ENCODE data around the gene ZXDC.

ZXDC gene

GRCh38 chr3:126452213-126452612 is 23.5 kb downstream of the ZXDC start:
- no peak for DNase-seq (ENCODE audit: low read depth in 2 of 2)

DNA sequence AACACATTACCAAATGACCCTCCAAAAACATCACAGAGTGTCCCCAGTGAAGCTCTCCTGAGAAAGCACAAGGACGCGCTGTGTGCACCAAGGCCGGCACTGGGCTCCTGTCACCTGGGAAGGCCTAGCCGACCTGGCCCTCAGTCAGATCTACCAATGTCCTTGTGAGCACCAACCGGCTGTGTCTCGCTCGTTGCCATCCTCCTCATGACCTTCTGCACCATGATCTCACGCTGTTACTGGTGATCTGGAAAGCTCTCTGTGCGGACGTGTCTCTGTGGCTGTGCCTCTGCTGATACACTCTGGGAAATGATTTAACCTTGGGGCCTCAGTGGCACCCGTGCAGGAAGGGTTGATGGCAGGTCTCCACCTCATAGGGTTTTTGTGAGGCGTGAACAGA is 24.2 kb downstream of the ZXDC start:
- no peak for DNase-seq (ENCODE audit: low read depth in 2 of 2)

DNA sequence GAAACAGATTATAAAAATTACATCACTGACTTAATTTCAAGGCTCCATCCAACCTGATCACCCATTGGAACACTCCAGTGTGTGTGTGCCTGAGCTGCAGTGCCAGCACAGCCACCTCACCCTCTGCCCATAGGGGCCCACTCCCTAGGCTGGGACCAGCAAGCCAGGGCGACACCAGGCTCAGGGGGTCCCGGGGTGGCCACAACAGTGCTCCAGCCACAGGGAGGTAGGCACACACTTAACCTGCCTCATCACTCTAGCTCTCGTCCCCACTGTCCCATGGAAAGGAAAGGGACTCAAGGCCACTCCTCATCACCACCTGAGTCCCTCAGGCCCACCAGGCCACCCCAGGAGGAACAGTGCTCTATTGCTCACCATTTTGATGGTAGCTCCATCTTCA is 24.9 kb downstream of the ZXDC start:
- no peak for DNase-seq (ENCODE audit: low read depth in 2 of 2)

DNA sequence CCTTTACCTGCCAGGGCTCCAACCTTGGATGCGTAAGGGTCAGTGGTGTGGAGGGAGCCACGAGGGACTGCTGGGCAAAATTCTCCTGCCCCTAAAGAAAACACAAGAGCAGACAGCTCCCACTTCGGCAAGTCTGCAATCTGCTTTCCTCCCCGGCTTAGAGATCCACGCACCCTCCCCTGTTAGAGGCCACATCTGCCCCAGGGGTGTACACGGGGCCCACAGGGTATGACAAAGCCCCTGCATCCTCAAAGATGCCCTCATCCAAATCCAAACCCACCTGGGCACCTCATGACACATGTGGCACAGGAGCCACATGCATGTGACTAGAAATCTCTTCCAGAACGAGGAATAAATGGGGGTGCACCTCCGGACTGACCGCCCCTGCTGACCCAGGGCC is 25.5 kb downstream of the ZXDC start:
- DNase-seq (ENCODE audit: low read depth in 2 of 2), result no peak

- no peak for DNase-seq (ENCODE audit: low read depth in 2 of 2)
Measured at GRCh38 chr3:126449621-126450051, 26.1 kb downstream of the ZXDC start.

- DNase-seq (ENCODE audit: low read depth in 2 of 2), result no peak
Measured at GRCh38 chr3:126448893-126449180, 26.9 kb downstream of the ZXDC start.

- DNase-seq (ENCODE audit: low read depth in 2 of 2), result no peak
Measured at GRCh38 chr3:126448136-126448892, 27.4 kb downstream of the ZXDC start.

- DNase-seq (ENCODE audit: low read depth in 2 of 2), result no peak
Measured at GRCh38 chr3:126447456-126448106, 28.1 kb downstream of the ZXDC start.

- DNase-seq (ENCODE audit: low read depth in 2 of 2), result no peak
Measured at GRCh38 chr3:126446791-126447190, 28.9 kb downstream of the ZXDC start.

DNA sequence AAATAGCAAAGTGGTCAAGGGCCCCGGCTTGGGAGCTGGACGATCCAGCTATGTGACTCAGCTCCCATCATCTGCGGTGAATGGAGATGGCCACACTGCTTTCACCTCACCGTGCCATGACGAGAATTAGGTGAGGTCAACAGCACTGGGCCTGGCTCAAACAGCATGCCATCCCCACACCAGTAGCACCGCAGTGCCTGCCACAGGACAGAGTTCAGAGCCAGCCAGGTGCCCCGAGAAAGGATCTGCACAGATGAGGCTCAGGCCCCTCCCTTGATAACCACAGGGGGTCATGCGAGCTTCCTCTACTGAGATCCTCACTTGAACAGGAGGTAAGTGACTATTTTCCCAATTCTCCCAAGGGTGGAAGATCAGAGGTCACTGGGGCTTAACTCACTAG is 29.4 kb downstream of the ZXDC start:
- no peak for DNase-seq (ENCODE audit: low read depth in 2 of 2)

DNA sequence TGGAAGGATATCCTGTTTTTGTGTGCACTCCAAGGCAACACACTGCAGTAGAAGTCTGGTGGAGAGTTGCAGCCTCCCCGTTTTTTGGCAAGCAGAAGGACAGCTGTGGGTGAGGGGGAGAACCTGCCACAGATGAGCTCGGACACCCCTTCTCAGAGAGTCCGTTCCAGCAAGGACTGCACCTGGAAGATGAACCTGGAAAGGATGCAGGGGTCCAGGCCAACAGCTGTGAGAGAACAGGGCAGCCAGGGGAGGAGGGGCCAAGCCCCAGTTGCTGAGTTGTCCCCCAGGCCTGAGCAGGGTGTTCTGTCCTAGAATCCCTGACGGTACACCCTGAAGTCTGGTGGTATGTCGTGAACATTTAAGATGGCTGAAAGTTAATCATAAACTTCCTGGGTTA is 30.2 kb downstream of the ZXDC start:
- no peak for DNase-seq (ENCODE audit: low read depth in 2 of 2)

GRCh38 chr3:126442856-126443242 is 32.8 kb downstream of the ZXDC start:
- no peak for DNase-seq (ENCODE audit: low read depth in 2 of 2)

DNA sequence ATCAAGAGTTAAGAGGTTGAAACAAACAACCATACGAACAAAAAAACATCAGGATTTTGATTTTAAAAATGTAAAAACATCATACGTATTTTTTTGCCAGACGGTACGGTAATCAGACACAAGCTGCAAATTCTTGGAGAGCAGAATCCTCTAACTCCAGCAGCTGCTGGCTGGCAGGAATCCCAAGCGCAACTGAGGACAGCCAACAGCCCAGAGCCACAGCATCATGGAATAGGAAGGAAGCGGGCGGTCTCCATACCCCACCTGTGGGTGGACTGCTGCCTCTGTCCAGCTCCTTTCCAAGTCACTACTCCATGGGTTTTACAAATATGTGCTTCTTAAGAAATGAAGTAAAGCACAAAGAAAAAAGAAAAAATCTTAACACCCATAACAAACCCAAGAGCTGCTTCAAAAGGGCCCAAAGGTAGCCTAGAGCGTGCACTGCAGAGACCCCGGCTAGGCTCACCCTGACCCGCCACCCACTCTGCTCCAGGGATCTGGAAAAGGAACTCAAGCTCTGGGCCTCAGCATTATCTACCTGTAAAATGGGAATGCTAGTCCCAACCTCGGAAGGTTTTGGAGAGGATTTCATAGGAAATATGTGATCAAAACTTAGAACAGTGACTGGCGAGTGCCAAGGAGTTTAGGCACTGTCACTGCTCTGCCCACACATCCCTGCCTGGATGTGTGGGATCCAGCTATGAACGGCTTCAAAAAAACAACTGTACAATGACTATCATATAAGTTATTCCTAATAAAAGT is 33.4 kb downstream of the ZXDC start:
- DNase-seq (ENCODE audit: low read depth in 2 of 2), result no peak

- no peak for DNase-seq (ENCODE audit: low read depth in 2 of 2)
Measured at GRCh38 chr3:126441256-126441880, 34.3 kb downstream of the ZXDC start.

GRCh38 chr3:126440709-126440995 is 35.0 kb downstream of the ZXDC start:
- no peak for DNase-seq (ENCODE audit: low read depth in 2 of 2)

- DNase-seq (ENCODE audit: low read depth in 2 of 2), result no peak
Measured at GRCh38 chr3:126439968-126440708, 35.6 kb downstream of the ZXDC start.

DNA sequence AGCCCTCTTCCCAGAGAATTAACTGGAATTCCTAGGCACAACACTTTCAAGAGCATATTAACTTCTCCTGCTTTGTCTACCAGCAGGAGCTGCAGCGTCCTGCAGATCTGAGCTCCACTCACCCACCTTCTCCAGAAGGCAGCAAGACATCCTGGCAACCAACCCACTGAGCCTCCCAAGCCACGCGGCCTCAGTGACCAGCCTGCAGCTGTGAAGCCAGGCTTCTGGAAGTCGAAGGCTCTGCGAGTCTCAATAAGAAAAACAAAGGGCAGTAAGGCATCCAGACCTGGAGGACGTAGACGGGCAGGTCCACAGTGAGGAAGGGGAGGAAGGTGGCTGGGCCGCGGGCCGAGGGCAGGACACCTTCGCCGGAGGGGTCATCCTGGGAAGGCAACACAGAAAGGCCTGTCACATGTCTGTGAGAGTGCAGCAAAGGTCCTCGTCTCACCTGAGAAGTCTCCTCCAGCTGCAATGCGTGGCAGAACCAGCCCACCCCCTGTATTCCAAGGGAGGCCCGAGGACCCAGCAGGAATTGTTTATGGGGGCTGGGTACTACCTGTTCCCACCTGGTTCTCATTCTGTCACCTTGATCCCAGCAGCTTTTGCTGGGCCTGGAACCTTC is 36.2 kb downstream of the ZXDC start:
- DNase-seq (ENCODE audit: low read depth in 2 of 2), result no peak

- no peak for DNase-seq (ENCODE audit: low read depth in 2 of 2)
Measured at GRCh38 chr3:126438746-126439145, 36.9 kb downstream of the ZXDC start.

DNA sequence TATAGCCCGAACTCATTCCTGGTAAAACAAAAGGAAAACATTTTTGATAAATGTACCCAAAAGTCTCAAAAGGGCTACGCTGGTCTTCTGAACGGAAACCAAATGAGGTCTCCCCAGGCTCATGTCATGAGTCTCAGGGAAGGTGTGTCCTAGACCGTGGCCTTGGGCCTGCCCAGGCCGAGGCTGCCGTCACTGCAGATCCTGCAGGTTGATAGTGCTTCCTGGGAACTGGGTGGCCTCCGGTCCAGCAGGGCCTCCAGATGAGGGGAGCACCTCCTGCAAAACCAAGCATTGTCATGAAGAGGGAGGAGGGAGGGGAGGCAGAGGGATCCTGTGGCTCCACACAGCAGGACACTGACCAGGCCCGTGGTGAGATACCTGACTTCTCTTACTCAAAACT is 37.5 kb downstream of the ZXDC start:
- DNase-seq (ENCODE audit: low read depth in 2 of 2), result no peak

DNA sequence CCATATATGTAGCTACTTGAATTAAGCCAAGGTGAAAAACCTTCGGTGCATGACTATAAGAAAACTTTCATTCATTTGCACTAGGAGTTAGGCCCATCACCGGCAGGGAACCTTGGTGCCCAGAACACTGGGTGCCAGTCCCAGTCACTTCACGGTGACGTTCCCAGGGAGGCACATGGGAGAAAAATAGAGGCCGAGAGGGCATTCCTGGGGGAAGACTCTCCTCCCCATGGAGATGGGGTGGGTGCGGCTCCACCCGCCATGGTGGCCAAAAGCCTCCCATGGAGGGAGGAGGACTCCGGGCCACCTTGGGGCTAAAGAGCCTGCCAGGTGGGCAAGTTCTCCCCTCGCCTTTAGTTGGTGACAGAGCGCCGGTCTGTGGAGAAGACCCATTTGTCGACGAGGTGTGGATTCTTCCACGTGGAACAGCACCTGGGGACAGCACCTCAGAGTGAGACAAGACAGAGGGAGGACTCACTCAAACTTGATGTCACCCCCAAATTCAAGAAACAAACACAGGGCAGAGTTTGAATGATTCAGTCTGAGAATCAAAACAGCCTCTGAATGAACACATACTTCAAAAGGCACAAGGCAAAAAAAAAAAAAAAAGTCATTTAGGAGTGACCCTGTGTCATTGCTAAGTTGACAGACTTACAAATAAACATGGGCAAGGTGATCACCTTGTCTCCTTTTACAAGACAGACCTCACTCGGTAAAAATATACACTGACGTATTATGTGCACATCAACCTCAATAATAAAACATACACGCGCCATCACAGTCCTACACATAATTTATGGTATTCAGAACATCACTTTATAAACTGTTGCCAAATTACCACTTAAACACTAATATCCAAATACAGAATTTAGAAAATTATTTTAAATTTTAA is 38.6 kb downstream of the ZXDC start:
- no peak for DNase-seq (ENCODE audit: low read depth in 2 of 2)

Measured in stimulated activated CD4-positive, alpha-beta T cell treated with anti-CD3 and anti-CD28 coated beads, Interleukin-1b, Interleukin-23, amount 100 ng/mL, for 1 hour (primary cell).